ENCODE data around the gene ZBED1. TPM values are rescaled to one million over a fixed set of nuclear protein-coding genes. Genes with fewer than 3 reads are reported as not detected.

ZBED1 gene
- polyA plus RNA-seq, 1 donor from 2014 or later = 43.2 TPM

DNA sequence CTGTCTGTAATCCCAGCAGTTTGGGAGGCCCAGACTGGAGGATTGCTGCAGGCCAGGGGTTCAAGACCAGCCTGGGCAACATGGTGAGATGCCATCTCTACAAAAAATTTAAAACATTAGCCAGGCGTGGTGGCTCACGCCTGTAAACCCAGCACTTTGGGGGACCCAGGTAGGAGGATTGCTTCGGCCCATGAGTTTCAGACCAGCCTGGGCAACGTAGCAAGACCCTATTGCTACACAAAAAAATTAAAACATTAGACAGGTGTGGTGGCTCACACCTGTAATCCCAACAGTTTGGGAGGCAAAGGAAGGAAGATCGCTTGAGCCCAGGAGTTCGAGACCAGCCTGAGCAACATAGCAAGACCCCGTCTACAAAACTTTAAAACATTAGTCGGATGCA lies 1.3 kb downstream of the ZBED1 start:
- no peaks in the 10 kb centered on the region for H3K36me3 ChIP-seq (ENCODE audit: insufficient read depth, low read length)
- H3K27me3 ChIP-seq (ENCODE audit: insufficient read depth, low read depth, low read length) = no peaks in the 10 kb centered on the region
- no peaks in the 10 kb centered on the region for H4K20me1 ChIP-seq (ENCODE audit: insufficient read depth)
- H3F3A ChIP-seq (ENCODE audit: insufficient read depth, low read length, poor library complexity, severe bottlenecking) = no peaks in the 10 kb centered on the region
- peak overlapping the region; percentile 77 for H3K4me3 ChIP-seq (ENCODE audit: low read length)
- peak overlapping the region; percentile 80 for H3K9ac ChIP-seq (ENCODE audit: low read length)
- TF ChIP-seq EP300 (conservative IDR thresholded peaks at IDR 0.05; ENCODE audit: poor library complexity, severe bottlenecking) (no peak), RAD21 (conservative IDR thresholded peaks at IDR 0.05) (no peak), POLR2AphosphoS5 (IDR thresholded peaks at IDR 0.05) (no peak), EZH2 (IDR thresholded peaks at IDR 0.05; ENCODE audit: borderline replicate concordance, insufficient read depth, low read length, poor library complexity, severe bottlenecking) (no peak), MXI1 (conservative IDR thresholded peaks at IDR 0.05; ENCODE audit: poor library complexity, severe bottlenecking) (no peak), TAF1 (IDR thresholded peaks at IDR 0.05; ENCODE audit: low read depth) (no peak), SMC3 (conservative IDR thresholded peaks at IDR 0.05; ENCODE audit: poor library complexity) (no peak)
- TF ChIP-seq, protein P1, sequence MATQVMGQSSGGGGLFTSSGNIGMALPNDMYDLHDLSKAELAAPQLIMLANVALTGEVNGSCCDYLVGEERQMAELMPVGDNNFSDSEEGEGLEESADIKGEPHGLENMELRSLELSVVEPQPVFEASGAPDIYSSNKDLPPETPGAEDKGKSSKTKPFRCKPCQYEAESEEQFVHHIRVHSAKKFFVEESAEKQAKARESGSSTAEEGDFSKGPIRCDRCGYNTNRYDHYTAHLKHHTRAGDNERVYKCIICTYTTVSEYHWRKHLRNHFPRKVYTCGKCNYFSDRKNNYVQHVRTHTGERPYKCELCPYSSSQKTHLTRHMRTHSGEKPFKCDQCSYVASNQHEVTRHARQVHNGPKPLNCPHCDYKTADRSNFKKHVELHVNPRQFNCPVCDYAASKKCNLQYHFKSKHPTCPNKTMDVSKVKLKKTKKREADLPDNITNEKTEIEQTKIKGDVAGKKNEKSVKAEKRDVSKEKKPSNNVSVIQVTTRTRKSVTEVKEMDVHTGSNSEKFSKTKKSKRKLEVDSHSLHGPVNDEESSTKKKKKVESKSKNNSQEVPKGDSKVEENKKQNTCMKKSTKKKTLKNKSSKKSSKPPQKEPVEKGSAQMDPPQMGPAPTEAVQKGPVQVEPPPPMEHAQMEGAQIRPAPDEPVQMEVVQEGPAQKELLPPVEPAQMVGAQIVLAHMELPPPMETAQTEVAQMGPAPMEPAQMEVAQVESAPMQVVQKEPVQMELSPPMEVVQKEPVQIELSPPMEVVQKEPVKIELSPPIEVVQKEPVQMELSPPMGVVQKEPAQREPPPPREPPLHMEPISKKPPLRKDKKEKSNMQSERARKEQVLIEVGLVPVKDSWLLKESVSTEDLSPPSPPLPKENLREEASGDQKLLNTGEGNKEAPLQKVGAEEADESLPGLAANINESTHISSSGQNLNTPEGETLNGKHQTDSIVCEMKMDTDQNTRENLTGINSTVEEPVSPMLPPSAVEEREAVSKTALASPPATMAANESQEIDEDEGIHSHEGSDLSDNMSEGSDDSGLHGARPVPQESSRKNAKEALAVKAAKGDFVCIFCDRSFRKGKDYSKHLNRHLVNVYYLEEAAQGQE (IDR thresholded peaks at IDR 0.05; ENCODE audit: borderline replicate concordance) = no peak
- TF ChIP-seq, protein P2, sequence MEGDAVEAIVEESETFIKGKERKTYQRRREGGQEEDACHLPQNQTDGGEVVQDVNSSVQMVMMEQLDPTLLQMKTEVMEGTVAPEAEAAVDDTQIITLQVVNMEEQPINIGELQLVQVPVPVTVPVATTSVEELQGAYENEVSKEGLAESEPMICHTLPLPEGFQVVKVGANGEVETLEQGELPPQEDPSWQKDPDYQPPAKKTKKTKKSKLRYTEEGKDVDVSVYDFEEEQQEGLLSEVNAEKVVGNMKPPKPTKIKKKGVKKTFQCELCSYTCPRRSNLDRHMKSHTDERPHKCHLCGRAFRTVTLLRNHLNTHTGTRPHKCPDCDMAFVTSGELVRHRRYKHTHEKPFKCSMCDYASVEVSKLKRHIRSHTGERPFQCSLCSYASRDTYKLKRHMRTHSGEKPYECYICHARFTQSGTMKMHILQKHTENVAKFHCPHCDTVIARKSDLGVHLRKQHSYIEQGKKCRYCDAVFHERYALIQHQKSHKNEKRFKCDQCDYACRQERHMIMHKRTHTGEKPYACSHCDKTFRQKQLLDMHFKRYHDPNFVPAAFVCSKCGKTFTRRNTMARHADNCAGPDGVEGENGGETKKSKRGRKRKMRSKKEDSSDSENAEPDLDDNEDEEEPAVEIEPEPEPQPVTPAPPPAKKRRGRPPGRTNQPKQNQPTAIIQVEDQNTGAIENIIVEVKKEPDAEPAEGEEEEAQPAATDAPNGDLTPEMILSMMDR (IDR thresholded peaks at IDR 0.05; ENCODE audit: poor library complexity, severe bottlenecking) = no peak
- H3K79me2 ChIP-seq (replicated peaks; ENCODE audit: insufficient read depth, low read length) = peaks cover 53% of the 10 kb centered on the region
- H3K9me2 ChIP-seq (ENCODE audit: insufficient read depth, low read length) = no peaks in the 10 kb centered on the region
- no peak overlapping the region for H2AFZ ChIP-seq (ENCODE audit: low read depth, low read length)
- H3K9me3 ChIP-seq (ENCODE audit: low read length) = no peaks in the 10 kb centered on the region
- peak overlapping the region; percentile 82 for H3K4me2 ChIP-seq (ENCODE audit: low read length)
- H3K27ac ChIP-seq (ENCODE audit: low read length) = peak overlapping the region; percentile 73

DNA sequence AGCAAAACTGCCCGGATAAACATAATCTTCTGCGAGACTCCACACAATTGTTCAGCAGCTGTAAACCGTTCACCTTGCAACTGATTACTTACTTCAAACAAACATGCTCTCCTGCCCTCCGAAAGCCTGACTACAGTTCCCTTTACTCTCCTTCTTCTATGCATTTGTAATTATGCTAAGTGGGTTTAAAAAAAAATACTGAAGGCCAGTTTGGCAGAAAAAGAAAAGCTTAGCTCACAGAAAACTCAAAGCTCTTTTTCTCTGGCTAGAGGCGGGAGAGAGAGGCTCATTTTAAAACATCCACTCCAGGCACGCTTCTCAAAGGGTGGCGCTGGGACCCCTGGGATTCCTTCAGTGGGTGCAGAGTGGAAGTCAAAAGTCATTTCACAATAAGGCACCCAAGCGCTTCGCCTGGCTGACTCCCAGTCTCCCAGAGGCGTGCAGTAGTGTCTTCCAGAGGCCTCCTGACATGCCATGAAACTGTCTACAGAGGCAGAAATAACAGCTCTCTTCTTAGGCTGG lies 1.9 kb downstream of the ZBED1 start:
- H3K9me2 ChIP-seq (ENCODE audit: insufficient read depth, low read length) = no peaks in the 10 kb centered on the region
- H3F3A ChIP-seq (ENCODE audit: insufficient read depth, low read length, poor library complexity, severe bottlenecking) = no peaks in the 10 kb centered on the region
- H3K79me2 ChIP-seq (replicated peaks; ENCODE audit: insufficient read depth, low read length) = peaks cover 59% of the 10 kb centered on the region
- H3K27me3 ChIP-seq (ENCODE audit: insufficient read depth, low read depth, low read length) = no peaks in the 10 kb centered on the region
- H4K20me1 ChIP-seq (ENCODE audit: insufficient read depth) = no peaks in the 10 kb centered on the region
- peak overlapping the region; percentile 73 for H3K27ac ChIP-seq (ENCODE audit: low read length)
- TF ChIP-seq EZH2 (IDR thresholded peaks at IDR 0.05; ENCODE audit: borderline replicate concordance, insufficient read depth, low read length, poor library complexity, severe bottlenecking) = no peak
- TF ChIP-seq, protein P1 (IDR thresholded peaks at IDR 0.05; ENCODE audit: borderline replicate concordance) = no peak
- no peak for TF ChIP-seq TAF1 (IDR thresholded peaks at IDR 0.05; ENCODE audit: low read depth)
- TF ChIP-seq, protein P2 (IDR thresholded peaks at IDR 0.05; ENCODE audit: poor library complexity, severe bottlenecking) = no peak
- no peak for TF ChIP-seq EP300 (conservative IDR thresholded peaks at IDR 0.05; ENCODE audit: poor library complexity, severe bottlenecking)
- TF ChIP-seq SMC3 (conservative IDR thresholded peaks at IDR 0.05; ENCODE audit: poor library complexity) = no peak
- TF ChIP-seq MXI1 (conservative IDR thresholded peaks at IDR 0.05; ENCODE audit: poor library complexity, severe bottlenecking) = peak; percentile 20
- H3K4me2 ChIP-seq (ENCODE audit: low read length) = peak overlapping the region; percentile 82
- H3K36me3 ChIP-seq (ENCODE audit: insufficient read depth, low read length) = no peaks in the 10 kb centered on the region
- H3K9me3 ChIP-seq (ENCODE audit: low read length) = no peaks in the 10 kb centered on the region
- peak overlapping the region; percentile 80 for H3K9ac ChIP-seq (ENCODE audit: low read length)
- no peak overlapping the region for H2AFZ ChIP-seq (ENCODE audit: low read depth, low read length)
- peak overlapping the region; percentile 77 for H3K4me3 ChIP-seq (ENCODE audit: low read length)

Data from neural cell (in vitro differentiated cells).